CD4-positive, alpha-beta T cell treated with Interleukin-4 for 1 hour (primary cell): ENCODE data around the gene SIX6.

Source experiments
- DNase-seq, 2 donors: peaks; one replicate each; pipeline ENCODE4 v3.0.0-alpha.2; 2020 to 2022

The SIX6 gene

DNA sequence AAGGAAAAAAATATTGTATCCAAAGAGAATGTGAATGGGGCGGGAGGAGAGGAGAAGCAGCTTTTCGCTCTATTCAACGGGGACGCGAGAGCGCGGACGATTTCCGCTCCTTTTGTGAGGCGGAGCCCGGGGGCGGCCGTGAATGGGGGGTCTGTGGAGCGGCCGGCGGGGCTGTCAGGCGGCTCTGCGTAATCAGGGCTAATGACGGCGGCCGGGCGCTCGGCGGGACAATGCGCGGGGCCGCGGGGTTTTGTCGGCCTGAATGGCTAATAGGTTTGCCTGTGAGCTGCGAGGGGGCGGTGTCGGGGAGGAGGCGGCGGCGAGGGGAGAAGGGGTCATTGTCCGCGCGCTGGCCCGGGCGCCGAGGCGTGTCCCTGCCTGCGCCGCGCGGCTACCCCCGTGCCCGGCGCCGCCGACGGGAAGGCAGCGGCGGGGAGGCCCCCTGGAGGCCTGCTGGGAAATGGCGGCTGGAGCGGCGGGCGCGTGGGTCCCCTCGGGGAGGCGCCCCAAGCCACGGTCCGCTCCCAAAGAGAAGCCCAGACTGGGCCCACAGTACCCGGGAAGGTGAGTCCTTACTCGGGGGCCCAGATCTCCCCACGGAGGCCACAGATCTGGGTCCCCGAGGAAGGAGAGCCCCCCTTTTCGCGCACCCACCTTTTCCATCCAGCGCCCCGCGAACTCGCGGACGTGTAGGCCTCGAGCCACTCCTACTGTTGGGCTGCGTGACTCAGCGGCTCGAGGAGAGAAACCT, 6.0 kb downstream of the SIX6 start:
- no peak for DNase-seq

DNA sequence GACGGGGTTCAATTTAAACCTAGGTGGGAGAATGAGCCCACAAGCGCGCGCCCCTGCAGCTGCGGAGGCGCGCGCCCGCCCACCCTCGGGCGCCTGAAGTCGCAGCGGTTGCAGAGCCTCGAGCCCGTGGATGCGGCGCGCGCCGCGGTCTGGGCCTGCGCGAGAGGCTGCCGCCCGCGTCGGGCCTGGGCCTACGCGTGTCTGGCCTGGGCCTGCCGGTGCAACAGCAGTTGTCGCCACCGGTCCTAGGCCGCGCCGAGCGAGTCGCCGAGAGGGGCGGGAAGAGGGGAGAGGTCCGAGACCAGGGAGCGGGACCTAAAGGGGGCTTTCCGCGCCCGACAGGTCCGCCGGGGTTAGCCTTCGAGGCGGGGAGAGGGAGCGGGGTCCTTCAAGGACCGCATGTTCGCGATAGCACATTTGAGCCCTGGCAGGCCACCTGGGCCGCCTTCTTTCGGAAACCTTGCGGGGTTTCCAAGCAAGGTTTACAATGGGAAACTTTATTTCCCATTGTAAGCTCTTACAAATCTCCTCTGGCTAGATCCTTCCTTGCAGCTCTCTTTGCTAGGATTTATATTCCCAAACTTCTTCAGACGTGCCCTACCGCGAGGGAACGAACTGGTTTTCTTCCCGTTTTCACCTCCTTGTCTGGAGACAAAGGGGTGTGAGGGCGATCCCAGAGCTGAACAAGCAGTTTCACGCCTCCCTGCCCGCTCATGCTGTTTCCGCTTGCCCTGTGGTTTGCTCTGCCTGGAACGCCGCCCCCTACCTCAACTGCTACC, 6.8 kb downstream of the SIX6 start:
- DNase-seq, result no peak

DNA sequence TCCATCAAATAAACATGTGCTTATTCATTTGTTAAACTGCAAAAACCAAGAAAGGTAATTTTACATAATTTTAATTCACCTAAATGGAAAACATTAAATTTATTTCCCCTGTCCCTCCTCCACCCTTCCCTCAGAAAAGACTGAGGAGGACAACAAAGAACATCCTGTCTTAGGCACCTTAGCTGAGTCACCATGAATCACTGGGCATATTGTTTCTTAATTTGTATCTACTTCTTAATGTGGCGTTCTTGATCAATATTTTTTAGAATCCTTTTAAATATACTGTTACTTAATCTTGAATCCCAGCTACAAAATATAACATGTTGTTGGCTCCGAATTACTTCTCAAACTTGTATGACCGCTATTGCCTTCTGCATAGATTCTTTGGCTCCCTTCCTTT, 23.5 kb downstream of the SIX6 start:
- no peak for DNase-seq

GRCh38 chr14:60537663-60538062, 28.7 kb downstream of the SIX6 start:
- DNase-seq, result no peak

- DNase-seq, result no peak
Measured at GRCh38 chr14:60544659-60545058, 35.7 kb downstream of the SIX6 start.

- DNase-seq, result no peak
Measured at GRCh38 chr14:60553808-60554207, 44.9 kb downstream of the SIX6 start.

GRCh38 chr14:60561845-60562746, 53.1 kb downstream of the SIX6 start:
- peak in 1 of 2 donors; percentile 3 for DNase-seq
